OCI-LY3 (cell line): ENCODE measurements around the gene KRTAP4-8.

Source experiments
- CTCF ChIP-seq: fragments of 200-600, 300-600 bp; sonication (generic); IDR thresholded peaks from 2 replicates; pipeline ENCODE4 v1.5.1; 2014; ENCODE audit warnings: antibody characterized with exemption, low read length, low read depth
- EZH2phosphoT487 ChIP-seq: fragments of 200-600 bp; shearing (Covaris generic); IDR thresholded peaks from 2 replicates; pipeline ENCODE4 v1.6.1; 2018; ENCODE audit warnings: antibody characterized with exemption, mixed run types, low read depth

- no peak for TF ChIP-seq CTCF
- no peak for TF ChIP-seq EZH2phosphoT487
These were observed 49.5 kb downstream of the KRTAP4-8 start for GRCh38 chr17:41048441-41048840.
